Measurements from ENCODE around the gene MAML3. TPM values are rescaled to one million over a fixed set of nuclear protein-coding genes. Genes with fewer than 3 reads are reported as not detected.

MAML3 gene
- total RNA-seq, 2 donors from 2014 or later, result 2.6 to 5.8 TPM

GRCh38 chr4:139986689-139987501, 167.1 kb downstream of the MAML3 start:
- H3K27me3 ChIP-seq, result no peaks in the 10 kb centered on the region
- DNase-seq (ENCODE audit: low spot score), result no peak
- no peak overlapping the region for H3K4me3 ChIP-seq
- peaks cover 0 to 19% of the 10 kb centered on the region in 2 donors for H3K4me1 ChIP-seq
- H3K9me3 ChIP-seq, result no peaks in the 10 kb centered on the region
- TF ChIP-seq, protein P1, sequence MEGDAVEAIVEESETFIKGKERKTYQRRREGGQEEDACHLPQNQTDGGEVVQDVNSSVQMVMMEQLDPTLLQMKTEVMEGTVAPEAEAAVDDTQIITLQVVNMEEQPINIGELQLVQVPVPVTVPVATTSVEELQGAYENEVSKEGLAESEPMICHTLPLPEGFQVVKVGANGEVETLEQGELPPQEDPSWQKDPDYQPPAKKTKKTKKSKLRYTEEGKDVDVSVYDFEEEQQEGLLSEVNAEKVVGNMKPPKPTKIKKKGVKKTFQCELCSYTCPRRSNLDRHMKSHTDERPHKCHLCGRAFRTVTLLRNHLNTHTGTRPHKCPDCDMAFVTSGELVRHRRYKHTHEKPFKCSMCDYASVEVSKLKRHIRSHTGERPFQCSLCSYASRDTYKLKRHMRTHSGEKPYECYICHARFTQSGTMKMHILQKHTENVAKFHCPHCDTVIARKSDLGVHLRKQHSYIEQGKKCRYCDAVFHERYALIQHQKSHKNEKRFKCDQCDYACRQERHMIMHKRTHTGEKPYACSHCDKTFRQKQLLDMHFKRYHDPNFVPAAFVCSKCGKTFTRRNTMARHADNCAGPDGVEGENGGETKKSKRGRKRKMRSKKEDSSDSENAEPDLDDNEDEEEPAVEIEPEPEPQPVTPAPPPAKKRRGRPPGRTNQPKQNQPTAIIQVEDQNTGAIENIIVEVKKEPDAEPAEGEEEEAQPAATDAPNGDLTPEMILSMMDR (IDR thresholded peaks at IDR 0.05), result no peak
- no peak overlapping the region for H3K27ac ChIP-seq
- no peaks in the 10 kb centered on the region for H3K36me3 ChIP-seq

DNA sequence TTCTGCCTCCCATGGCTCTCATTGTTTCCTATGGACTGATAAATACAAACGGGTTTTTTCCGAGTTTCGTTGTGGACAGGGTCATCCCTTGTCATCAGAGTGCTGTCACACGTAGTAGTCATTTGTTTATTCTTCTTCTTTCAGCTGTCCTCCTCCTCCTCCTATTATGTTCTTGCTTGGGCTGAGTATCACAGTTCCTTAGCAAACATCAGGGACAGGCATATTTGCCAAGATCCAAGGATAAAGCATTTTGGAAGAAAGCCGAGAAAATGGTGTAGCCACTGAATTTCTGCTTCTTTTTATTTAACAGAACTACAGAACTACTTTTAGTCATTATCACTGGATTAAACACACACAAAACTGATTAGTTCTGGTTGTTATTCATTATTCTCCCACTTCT, 167.9 kb downstream of the MAML3 start:
- no peak overlapping the region for H3K4me3 ChIP-seq
- DNase-seq (ENCODE audit: low spot score), result no peak
- H3K27me3 ChIP-seq, result no peaks in the 10 kb centered on the region
- H3K4me1 ChIP-seq, result peaks cover 0 to 19% of the 10 kb centered on the region in 2 donors
- no peaks in the 10 kb centered on the region for H3K36me3 ChIP-seq
- H3K9me3 ChIP-seq, result no peaks in the 10 kb centered on the region
- H3K27ac ChIP-seq, result no peak overlapping the region
- TF ChIP-seq, protein P1 (IDR thresholded peaks at IDR 0.05), result no peak

DNA sequence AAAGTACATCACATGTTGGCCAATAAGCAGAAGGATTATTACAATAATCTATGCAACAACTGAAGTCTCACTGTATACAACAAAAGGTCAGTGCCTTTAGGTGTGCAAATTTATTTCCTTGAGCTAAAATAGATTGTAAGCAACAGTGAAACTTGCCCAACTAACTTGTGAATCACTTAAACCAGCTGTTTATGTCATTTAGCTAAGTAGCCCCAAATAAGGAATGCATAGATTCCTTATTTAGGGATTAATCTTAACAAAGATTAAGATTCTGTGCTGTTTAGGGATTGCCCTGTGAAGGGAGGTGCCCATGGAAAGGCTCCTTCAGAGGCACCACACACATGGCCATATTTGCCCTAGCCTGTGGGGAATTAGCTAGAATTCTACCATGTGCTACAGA, 168.6 kb downstream of the MAML3 start:
- Histone ChIP-seq H3K27me3 (no peaks in the 10 kb centered on the region), H3K27ac (no peak overlapping the region), H3K4me1 (peaks cover 0 to 19% of the 10 kb centered on the region in 2 donors), H3K9me3 (no peaks in the 10 kb centered on the region), H3K4me3 (no peak overlapping the region), H3K36me3 (no peaks in the 10 kb centered on the region)
- DNase-seq (ENCODE audit: low spot score), result no peak
- TF ChIP-seq, protein P1 (IDR thresholded peaks at IDR 0.05), result no peak

DNA sequence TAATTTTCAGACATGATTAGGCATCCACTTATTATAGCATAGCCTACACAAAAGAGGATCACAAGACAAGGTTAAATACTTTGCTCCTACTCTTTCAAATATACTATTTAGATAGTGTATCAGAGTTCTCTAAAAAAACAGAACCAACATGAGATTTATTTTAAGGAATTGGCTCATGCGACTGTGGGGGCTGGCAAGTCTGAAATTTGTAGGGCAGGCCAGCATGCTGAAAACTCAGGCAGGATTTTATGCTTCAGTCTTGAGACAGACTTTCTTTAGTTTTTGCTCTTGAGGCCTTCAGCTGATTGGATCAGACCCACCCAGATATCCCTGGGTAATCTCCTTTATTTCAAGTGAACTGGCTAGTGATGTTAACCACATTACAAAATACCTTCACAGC, 169.5 kb downstream of the MAML3 start:
- TF ChIP-seq, protein P1 (IDR thresholded peaks at IDR 0.05), result no peak
- no peak overlapping the region for H3K27ac ChIP-seq
- no peak for DNase-seq (ENCODE audit: low spot score)
- no peak overlapping the region for H3K4me3 ChIP-seq
- peaks cover 0 to 18% of the 10 kb centered on the region in 2 donors for H3K4me1 ChIP-seq
- H3K36me3 ChIP-seq, result no peaks in the 10 kb centered on the region
- no peaks in the 10 kb centered on the region for H3K9me3 ChIP-seq
- no peaks in the 10 kb centered on the region for H3K27me3 ChIP-seq

DNA sequence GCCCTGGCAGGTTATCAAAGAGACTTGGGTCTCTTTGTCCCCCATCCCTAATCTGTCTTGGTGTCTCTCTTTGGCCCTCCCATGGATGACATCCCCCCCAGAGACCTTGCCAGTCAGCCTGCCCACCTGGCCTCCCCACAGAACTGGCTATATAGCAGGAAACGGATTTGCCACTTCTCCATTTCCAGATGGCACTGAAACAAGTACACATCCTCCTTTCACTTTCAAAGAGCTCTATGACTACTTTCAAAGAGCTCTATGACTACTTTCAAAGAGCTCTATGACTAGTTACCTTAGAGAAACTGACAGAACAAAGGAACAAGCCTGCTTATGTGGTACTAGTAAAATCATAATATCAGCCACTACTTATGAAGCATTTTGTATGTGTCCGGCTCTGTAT, 175.3 kb downstream of the MAML3 start:
- H3K27ac ChIP-seq, result no peak overlapping the region
- H3K4me1 ChIP-seq, result peaks cover 0 to 23% of the 10 kb centered on the region in 2 donors
- no peaks in the 10 kb centered on the region for H3K36me3 ChIP-seq
- H3K27me3 ChIP-seq, result no peaks in the 10 kb centered on the region
- no peak overlapping the region for H3K4me3 ChIP-seq
- H3K9me3 ChIP-seq, result no peaks in the 10 kb centered on the region
- TF ChIP-seq, protein P1 (IDR thresholded peaks at IDR 0.05), result no peak
- DNase-seq (ENCODE audit: low spot score), result no peak
